ENCODE data around the gene DNM2. TPM values are rescaled to one million over a fixed set of nuclear protein-coding genes. Genes with fewer than 3 reads are reported as not detected.

DNM2 gene
- total and polyA plus RNA-seq, 2 of the 13 experiments (the other 11 are each of a cell fraction or from before 2014, with no cell fraction given), result 41.7 to 59.8 TPM

GRCh38 chr19:10695401-10696398, 22.2 kb upstream of the DNM2 start (continued):
- TF ChIP-seq GMEB1 (CRISPR knock-in tag; IDR thresholded peaks at IDR 0.05; ENCODE audit: borderline replicate concordance), result peak; percentile 70; the same call in 1 of the 2 replicates
- TF ChIP-seq POLR2AphosphoS5 (IDR thresholded peaks at IDR 0.05; ENCODE audit: low read depth, low read length), result no peak
- 0 out of 2 replicates have a peak, but pooled peaks have one; percentile 88 for TF ChIP-seq ZNF232 (CRISPR knock-in tag; IDR thresholded peaks at IDR 0.05; ENCODE audit: borderline replicate concordance)
- TF ChIP-seq ZNF17 (CRISPR knock-in tag; IDR thresholded peaks at IDR 0.05), result no peak
- TF ChIP-seq NFE2L2 (IDR thresholded peaks at IDR 0.05; ENCODE audit: low read length), result no peak
- TF ChIP-seq TCF7L2 (IDR thresholded peaks at IDR 0.05; ENCODE audit: low read depth, low read length), result no peak
- TF ChIP-seq ZNF18 (CRISPR knock-in tag; IDR thresholded peaks at IDR 0.05; ENCODE audit: insufficient replicate concordance), result peak; percentile 78
- TF ChIP-seq ZNF883 (CRISPR knock-in tag; IDR thresholded peaks at IDR 0.05; ENCODE audit: not compliant biosample characterization), result peak; percentile 94
- peak; percentile 94 for TF ChIP-seq ZNF331 (CRISPR knock-in tag; IDR thresholded peaks at IDR 0.05)
- TF ChIP-seq ZNF639 (CRISPR knock-in tag; conservative IDR thresholded peaks at IDR 0.05), result peak; percentile 73; the same call in 1 of the 2 replicates
- 0 out of 2 replicates have a peak, but pooled peaks have one; percentile 37 for TF ChIP-seq CEBPB (IDR thresholded peaks at IDR 0.05; ENCODE audit: borderline replicate concordance, low read depth, low read length)
- peak; percentile 66; the same call in 1 of the 2 replicates for TF ChIP-seq FOXM1 (CRISPR knock-in tag; IDR thresholded peaks at IDR 0.05)
- no peak for TF ChIP-seq ZSCAN30 (CRISPR knock-in tag; IDR thresholded peaks at IDR 0.05)
- no peak for TF ChIP-seq FUBP1 (CRISPR knock-in tag; IDR thresholded peaks at IDR 0.05; ENCODE audit: borderline replicate concordance)
- peak; percentile 67; the same call in 1 of the 2 replicates for TF ChIP-seq ZXDC (CRISPR knock-in tag; IDR thresholded peaks at IDR 0.05)
- TF ChIP-seq ZNF543 (CRISPR knock-in tag; IDR thresholded peaks at IDR 0.05), result peak; percentile 85; the same call in 1 of the 2 replicates

All from HepG2 (cell line).